ENCODE data around the gene IRF1.

IRF1 gene

DNA sequence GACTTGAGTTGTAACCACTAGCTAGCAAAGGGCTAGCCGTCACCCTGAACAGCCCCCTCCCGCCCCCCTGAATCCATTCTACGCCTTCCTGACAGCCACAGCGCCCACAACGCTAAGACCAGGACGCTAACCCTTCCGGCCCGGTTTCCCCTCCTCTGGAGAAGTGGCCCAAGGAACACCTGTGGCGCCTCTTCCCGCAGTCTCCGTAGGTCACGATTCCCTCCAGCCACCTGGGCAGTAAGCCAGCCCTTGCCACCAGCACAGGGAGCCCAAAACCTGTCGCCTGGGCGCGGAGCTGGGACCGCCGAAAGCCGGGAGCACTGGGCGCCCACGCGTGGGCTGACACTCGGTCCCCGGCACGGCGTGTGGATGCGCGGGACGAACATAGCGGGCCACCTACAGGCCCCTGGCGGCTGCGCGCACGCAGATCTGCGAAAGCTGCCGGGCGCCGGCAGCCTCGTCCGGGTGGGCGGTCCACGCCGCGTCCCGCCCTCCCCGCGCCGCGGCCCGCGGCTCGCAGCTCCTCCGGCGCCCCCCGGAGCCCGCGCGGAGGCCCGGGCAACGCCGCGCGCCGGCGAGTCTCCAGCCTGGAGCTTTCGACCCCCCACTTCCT, 596 bp downstream of the IRF1 start:
- DNase-seq (ENCODE audit: insufficient read length, low spot score): no peak
- TF ChIP-seq, protein P1, sequence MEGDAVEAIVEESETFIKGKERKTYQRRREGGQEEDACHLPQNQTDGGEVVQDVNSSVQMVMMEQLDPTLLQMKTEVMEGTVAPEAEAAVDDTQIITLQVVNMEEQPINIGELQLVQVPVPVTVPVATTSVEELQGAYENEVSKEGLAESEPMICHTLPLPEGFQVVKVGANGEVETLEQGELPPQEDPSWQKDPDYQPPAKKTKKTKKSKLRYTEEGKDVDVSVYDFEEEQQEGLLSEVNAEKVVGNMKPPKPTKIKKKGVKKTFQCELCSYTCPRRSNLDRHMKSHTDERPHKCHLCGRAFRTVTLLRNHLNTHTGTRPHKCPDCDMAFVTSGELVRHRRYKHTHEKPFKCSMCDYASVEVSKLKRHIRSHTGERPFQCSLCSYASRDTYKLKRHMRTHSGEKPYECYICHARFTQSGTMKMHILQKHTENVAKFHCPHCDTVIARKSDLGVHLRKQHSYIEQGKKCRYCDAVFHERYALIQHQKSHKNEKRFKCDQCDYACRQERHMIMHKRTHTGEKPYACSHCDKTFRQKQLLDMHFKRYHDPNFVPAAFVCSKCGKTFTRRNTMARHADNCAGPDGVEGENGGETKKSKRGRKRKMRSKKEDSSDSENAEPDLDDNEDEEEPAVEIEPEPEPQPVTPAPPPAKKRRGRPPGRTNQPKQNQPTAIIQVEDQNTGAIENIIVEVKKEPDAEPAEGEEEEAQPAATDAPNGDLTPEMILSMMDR (IDR thresholded peaks at IDR 0.05; ENCODE audit: insufficient read depth, missing control alignments): no peak
- FAIRE-seq: no peak

DNA sequence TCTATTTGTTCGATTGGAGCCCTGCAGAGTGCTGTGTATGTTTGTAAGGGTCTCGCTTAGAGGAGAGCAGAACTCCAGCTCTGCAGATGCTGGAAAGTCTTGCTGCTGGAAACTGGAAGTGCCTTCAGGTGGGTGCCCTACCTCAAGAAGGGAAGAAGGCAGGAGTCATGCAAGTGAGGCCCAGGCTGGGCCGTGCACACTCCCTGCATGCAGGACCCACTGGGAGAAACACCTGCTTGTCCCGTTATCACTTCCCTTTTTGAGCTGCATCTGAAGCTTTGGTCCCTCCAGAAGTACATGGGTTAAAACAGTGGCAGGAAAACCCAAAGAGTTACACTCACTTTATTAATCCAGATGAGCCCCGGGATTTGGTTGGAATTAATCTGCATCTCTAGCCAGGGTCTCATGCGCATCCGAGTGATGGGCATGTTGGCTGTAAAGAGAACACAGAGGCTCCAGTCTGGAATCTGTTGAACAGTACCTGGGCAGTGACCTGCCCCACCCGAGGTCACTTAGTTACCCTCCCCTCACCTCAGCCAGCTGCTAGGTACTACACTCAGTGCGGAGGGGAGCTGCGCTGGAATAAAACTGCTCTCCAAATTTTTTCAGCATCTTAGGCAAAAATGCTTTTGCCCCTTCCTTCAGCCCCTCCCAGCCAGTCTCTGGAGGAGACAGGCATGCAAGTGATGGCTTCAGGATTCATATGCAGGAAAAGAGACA, 1.4 kb downstream of the IRF1 start:
- DNase-seq (ENCODE audit: insufficient read length, low spot score) (no peak), FAIRE-seq (no peak)
- TF ChIP-seq, protein P1 (IDR thresholded peaks at IDR 0.05; ENCODE audit: insufficient read depth, missing control alignments): no peak

DNA sequence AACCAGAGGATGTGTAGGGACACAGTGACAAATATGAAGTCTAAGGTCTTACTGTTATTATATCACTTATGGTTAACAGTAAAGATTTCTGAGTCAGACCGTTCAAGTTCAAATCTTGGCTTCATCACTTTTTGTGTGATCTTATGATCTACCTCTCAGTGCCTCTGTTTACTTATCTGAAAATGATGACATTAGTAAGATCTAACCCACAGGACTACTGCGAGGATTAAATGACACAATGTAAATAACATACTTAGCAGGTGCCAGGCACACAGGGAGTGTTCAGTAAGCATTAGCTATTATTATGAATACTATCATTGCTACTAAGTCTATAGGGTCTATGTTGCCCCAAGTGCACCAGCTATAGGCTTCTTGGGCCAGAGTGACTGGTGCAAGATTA, 2.0 kb downstream of the IRF1 start:
- FAIRE-seq: no peak
- TF ChIP-seq, protein P1 (IDR thresholded peaks at IDR 0.05; ENCODE audit: insufficient read depth, missing control alignments): no peak
- DNase-seq (ENCODE audit: insufficient read length, low spot score): no peak

DNA sequence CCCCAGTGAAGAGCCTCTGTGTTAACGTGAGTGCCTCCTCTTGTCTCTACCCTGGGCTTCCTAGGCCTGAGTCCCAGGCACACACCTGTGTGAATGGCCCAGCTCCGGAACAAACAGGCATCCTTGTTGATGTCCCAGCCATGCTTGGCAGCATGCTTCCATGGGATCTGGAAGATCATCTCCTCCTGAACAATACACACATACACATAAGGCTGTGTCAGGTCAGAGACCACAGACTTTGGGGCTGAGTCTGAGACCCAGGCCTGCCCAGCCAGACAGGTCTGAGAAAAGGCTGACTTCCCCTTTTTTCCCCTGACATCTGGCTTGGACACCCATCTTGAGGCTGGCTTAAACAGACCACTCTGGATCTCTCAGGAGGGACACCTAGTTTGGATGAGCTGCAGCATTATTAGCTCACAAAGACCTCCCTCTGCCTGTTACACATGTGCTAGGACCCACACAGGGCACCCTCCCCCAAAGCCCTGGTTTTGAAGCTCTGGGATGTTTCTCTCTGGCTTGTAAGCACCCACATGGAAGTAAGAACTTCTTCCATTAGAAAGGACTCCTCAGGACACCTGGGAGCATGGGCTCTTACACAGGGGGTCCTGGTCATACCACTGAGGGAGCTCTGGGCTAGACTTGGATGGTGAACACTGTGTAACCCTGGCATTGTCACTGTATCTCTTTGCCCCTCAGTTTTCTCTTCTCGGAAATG, 2.6 kb downstream of the IRF1 start:
- FAIRE-seq (no peak), DNase-seq (ENCODE audit: insufficient read length, low spot score) (no peak)
- TF ChIP-seq, protein P1 (IDR thresholded peaks at IDR 0.05; ENCODE audit: insufficient read depth, missing control alignments): no peak

DNA sequence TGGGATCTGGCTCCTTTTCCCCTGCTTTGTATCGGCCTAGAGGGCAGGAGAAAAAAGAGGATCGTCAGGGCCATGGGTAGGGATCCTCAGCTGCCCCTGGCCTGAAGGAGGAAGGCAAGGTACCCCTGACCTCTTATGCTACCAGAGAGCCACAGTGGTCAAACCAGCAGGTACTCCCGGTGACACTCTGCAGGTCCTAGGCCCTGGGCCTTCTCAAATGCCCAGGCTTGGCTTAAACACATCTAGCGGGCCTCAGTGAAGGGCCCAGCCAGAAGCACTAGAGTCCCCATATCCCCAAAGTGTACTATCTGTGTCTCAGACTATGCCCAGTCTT, 3.5 kb downstream of the IRF1 start:
- TF ChIP-seq, protein P1 (IDR thresholded peaks at IDR 0.05; ENCODE audit: insufficient read depth, missing control alignments): no peak
- FAIRE-seq: no peak
- no peak for DNase-seq (ENCODE audit: insufficient read length, low spot score)

DNA sequence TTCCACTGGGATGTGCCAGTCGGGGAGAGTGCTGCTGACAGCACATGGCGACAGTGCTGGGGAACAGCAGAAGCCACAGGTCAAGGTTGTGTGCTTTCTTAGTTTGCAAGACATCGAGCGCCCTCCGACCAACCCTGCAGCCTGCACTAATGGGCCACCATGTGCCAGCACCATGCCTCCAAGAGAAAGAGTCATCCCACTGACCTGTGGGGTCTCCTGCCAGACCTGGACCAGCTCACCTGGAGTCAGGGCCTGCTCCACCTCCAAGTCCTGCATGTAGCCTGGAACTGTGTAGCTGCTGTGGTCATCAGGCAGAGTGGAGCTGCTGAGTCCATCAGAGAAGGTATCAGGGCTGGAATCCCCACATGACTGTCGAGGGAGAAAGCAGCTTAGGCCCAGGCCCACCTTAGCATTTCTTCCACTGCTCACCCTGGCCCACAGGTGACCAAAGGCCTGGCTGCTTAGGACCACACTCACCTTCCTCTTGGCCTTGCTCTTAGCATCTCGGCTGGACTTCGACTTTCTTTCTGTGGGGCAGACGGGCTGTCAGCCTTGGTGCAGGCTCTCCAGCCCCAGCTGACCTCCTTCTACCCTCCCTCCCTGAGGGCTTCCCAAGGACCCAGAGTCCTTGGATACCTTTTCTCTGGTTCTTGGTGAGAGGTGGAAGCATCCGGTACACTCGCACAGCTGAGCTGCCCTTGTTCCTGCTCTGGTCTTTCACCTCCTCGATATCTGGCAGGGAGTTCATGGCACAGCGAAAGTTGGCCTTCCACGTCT, 4.1 kb downstream of the IRF1 start:
- DNase-seq (ENCODE audit: insufficient read length, low spot score): no peak
- TF ChIP-seq, protein P1 (IDR thresholded peaks at IDR 0.05; ENCODE audit: insufficient read depth, missing control alignments): no peak
- no peak for FAIRE-seq

Measured in D721Med (cell line).